G401 (cell line): ENCODE data around the gene ENOX1. TPM values are rescaled to one million over a fixed set of nuclear protein-coding genes. Genes with fewer than 3 reads are reported as not detected.

Experiments
- DNase-seq: peaks from one replicate; pipeline ENCODE4 v3.0.0-alpha.2; 2015; ENCODE audit warnings: low spot score
- in situ Hi-C: cut with HindIII; loops from 2 replicates; pipeline ENCODE4 v1.10.0; 2016; ENCODE audit warnings: low sequenced_read_pairs, mixed read lengths
- total RNA-seq: library from RNA; depleted of rRNA; stranded (reverse); fragments of >200 nt; shearing (Covaris generic); gene quantifications from 2 replicates; pipeline ENCODE4 v1.2.3, GENCODE V29; 2014

The ENOX1 gene
- total RNA-seq, 1 experiment from 2014 or later, result not detected

- in situ Hi-C loops, result no loop called here
- DNase-seq, result peak; percentile 8
Measured at GRCh38 chr13:43232873-43233265, 553.9 kb downstream of the ENOX1 start.

GRCh38 chr13:43232144-43232872 is 554.5 kb downstream of the ENOX1 start:
- in situ Hi-C loops, result no loop called here
- DNase-seq, result no peak

- DNase-seq, result no peak
- in situ Hi-C loops, result no loop called here
Measured at GRCh38 chr13:43230989-43231388, 555.8 kb downstream of the ENOX1 start.

DNA sequence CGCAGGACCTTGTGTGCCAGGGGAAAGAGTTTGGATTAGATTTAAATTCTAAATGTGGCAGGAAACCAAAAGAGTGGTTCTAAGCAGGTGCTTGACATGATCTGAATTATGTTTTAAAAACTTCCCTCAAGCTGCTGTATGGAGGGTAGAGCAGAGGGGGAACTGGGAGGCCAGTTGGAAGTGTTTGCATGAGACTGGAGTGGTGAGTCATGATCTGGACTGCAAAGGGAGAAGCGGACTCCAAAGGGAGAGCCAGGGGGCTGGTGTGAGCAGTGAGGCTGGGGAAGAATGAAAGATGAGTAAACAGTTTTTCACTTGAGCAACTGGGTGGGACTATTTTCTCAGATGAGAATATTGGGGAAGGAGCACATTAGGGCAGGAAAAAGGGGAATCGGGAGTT is 557.3 kb downstream of the ENOX1 start:
- DNase-seq, result no peak
- in situ Hi-C loops, result no loop called here

- in situ Hi-C loops, result no loop called here
- DNase-seq, result no peak
Measured at GRCh38 chr13:43227721-43228120, 559.1 kb downstream of the ENOX1 start.

DNA sequence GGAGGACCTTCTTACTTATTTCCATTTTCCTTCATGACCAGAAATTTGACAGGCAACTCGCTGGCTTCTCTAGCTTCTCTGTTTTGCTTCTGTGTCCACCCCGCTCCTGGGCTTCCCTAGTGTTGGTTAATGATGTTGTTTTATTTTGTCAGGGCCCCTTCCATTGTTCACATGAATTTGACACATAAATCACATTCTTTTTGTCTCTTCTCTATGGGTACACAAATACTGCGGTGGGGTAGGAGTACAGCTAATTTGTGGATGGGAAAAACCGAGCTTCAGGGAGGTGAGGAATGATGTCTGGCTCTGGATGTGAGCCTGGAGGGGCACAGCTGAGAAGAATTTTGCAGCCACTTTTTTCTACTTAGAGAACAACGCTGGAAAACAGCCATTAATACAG is 563.6 kb downstream of the ENOX1 start:
- in situ Hi-C loops, result no loop called here
- no peak for DNase-seq

DNA sequence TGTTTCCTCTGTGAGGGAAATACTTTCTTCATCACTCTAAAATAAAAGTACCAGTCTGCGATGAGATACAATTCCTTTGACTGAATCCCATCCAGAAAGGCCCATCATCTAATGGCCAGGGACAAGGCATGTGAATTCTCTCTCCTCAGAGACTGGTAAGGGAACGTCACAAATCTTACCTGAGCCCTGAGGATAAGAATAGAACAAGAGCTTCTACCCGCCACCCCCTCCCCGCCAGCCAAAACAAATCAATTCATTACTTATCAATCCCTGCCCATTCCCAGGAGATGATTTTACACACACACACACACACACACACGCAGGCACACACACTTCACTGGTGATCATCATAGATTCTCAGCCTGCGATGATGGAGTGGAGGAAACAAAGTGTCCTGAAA is 564.7 kb downstream of the ENOX1 start:
- no peak for DNase-seq
- in situ Hi-C loops, result no loop called here

DNA sequence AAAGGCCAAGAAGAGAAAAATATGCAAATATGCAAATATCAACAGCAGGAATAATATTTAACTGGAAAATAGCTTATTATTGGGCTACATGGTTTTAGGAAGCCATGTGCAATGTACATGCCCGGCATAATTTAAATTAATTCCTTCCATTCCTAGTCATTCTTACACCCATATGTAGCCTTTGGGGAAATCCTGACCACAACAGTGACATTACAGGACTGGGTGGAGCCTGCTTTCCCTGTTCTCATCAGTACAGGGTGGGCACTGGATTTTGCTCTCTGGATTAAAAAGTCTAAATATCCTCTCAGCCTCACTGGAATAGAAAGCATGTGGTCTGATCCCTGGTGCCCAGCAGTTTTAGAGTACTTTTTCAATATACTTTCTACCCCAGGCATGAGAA is 565.2 kb downstream of the ENOX1 start:
- DNase-seq, result no peak
- in situ Hi-C loops, result no loop called here

DNA sequence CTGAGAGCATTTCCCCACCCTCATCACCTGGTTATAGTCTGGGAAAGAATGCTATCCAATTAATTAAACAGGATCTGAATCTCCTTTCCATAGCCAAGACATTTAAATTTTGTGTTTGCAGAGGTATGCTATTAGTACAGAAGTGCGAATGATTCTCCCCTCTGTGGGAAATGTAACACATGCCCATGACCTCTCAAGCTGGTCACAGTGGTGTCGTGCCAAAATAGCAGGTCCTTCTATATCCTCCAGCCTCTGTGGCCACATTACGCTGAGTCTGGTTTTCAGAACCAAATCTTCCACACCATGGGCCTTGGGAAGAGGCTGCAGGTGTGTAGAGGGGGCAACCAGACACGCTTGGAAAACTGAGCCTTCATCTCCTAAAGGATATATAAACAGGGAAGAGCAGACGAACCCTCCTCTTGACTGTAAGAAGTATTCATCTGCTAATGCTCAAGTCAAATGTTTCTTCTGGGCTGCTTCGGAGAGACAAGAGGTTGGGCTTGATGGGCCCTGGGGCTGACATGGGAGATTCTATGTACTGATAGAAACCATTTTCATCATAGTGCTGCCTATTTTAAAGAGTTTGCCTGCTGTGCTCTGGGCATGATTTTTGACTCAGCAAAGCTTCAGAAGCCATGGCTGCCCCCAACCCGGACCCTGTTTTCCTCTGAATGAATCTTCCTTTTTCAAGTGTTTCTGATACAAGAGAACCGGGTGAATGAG is 565.7 kb downstream of the ENOX1 start:
- in situ Hi-C loops, result no loop called here
- no peak for DNase-seq

GRCh38 chr13:43214124-43214523 is 572.6 kb downstream of the ENOX1 start:
- DNase-seq, result no peak
- in situ Hi-C loops, result no loop called here

DNA sequence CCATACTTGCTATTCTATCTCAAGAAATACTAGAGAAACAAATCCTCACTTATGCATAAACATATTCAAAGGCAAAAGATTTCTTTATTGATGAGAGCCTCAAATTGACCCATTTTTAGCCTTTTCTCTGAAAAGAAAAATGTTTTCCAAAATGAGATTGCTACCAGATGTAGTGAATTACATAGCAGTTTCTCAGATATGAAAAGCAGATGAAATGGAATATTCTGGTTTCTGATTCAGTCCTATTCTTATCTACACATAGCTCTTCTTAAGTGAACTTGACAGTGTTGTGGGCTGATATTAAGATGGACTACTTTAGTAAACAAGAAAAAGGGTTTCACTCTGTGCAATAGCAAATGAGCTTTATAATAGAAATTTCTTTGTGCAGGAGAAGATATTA is 579.9 kb downstream of the ENOX1 start:
- in situ Hi-C loops, result no loop called here
- DNase-seq, result no peak

DNA sequence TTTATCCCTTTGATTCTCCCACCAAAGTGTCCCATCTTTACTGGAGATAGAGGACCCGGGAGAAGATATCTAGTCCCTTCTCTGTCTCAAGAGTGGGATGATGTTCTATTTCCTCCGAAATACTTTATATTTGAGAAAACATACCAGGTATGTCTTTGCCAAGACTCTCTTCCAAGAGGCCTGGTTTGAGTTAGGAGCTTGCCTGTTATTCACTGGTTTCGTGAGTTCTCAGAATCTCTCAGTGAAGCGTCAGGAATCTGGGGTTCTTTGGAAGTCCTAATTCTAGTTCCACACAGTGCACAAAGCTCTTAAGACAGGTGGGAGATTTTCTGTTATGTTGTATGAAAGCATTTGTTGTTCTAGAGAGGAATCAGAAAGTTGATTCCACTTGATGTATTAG is 581.4 kb downstream of the ENOX1 start:
- in situ Hi-C loops, result no loop called here
- no peak for DNase-seq

DNA sequence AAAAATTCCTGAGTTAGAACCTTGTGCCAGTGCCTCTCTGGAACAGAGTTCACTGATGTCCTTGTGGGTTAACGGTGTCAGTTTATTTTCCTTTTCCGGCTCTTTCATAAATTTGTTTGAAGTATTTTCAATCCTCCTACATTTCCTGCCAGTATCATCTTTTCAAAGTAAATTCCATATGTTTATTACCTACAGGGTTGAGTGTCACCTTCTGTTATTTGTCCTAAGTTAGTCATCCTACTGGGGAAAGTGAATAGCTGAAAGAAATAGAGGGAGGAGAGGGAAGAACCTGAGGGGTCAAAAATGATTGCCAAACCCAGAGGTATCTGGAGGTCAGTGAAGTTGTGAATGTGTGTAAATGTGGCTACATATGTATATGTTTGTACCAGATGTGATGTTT is 582.2 kb downstream of the ENOX1 start:
- in situ Hi-C loops, result no loop called here
- no peak for DNase-seq

DNA sequence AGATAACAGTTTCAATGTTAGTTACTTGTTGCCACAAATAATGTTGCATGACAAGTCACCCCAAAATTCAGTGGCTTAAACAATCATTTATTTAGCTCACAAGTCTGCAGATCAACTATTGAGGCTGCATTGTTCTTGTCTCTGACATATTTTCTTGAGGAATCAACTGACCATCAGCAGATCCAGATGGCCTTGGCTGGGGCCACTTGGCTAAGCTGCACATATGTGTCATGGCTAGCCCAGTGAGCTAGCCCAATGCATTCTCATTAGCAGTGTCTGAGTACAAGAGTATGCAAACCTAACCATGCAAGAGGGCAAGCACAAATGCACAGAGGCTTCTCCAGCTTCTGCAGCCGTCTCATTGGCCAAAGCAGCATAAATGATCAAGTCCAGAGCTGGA is 583.0 kb downstream of the ENOX1 start:
- in situ Hi-C loops, result no loop called here
- DNase-seq, result peak; percentile 12

- in situ Hi-C loops, result no loop called here
- no peak for DNase-seq
Measured at GRCh38 chr13:43200736-43201135, 586.0 kb downstream of the ENOX1 start.

DNA sequence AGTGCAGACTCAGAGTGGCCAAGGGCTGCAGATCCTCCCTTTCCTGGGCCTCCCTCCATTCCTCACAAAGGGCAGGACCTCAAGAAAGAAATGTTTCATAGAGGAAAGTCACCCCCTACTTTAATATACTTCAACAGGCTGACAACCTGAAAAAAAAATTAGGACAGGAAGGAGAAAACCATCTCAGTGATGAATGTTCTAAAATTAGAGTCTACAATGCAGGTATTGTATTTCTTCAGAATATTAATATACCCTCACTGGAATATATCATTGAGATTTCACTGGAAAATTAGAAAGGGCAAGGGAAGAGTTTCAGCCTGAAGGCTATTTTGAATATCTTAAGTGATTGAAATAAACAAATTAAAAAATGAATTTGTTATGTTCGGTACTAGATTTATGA is 586.5 kb downstream of the ENOX1 start:
- no peak for DNase-seq
- in situ Hi-C loops, result no loop called here

- in situ Hi-C loops, result no loop called here
Measured at GRCh38 chr13:43196750-43197370, 589.9 kb downstream of the ENOX1 start.

GRCh38 chr13:43196086-43196621 is 590.6 kb downstream of the ENOX1 start:
- DNase-seq, result peak; percentile 93
- in situ Hi-C loops, result no loop called here

More at GRCh38 chr13:43196750-43197370, 589.9 kb downstream of the ENOX1 start:
- DNase-seq, result peak; percentile 42

DNA sequence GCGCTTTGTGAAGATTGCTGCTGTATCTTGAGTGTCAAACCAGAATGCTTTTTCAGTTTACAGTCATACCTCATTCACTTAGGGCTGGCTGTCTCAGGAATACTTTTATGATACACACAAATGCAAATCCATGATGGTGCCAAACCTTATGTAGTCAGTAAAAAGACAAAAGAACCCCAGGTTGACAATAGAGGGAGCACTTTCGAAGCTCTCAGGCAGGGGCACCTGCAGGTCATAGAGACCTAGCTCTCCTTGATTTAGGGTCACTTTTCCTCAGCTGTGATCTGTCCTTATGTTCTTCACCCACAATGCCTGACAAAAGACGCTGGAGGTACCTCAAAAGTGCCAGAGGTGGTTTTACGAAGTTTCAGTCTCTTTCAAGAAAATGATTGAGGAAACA is 591.2 kb downstream of the ENOX1 start:
- in situ Hi-C loops, result no loop called here
- peak; percentile 10 for DNase-seq

DNA sequence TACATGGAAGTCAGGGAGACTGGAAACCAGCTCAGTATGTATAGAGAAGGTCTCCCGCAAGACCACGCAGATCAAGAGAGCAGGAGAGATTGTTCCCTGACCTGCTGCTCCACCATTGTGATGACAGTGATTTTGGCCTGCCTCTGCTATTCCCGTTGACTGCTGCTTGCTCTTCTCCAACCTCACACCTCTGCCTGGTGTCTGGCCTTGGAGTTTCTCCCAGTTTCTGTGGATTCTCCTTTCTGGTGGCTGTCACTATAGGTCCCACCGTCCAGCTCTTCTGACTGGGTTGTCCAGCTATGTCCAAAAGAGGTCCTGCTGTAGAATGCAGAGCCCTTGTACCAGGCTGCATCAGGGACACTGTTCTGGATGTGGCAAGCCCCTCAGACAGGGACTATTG is 591.7 kb downstream of the ENOX1 start:
- no peak for DNase-seq
- in situ Hi-C loops, result no loop called here
